RWPE2 (cell line): Measurements from ENCODE around the gene TAS2R31.

Source experiments
- ATAC-seq: fragments of 200-7000 bp; cut with Tn5 transposase; 3 replicates; pipeline ENCODE4 v1.9.1; 2021; ENCODE audit warnings: low read depth
- DNase-seq: peaks from one replicate; pipeline ENCODE4 v3.0.0-alpha.2; 2020; ENCODE audit warnings: low spot score
- H3K27ac ChIP-seq: fragments of 450-650 bp; 2 replicates; pipeline ENCODE4 v1.5.1; 2017; ENCODE audit warnings: mild to moderate bottlenecking; ENCODE audit not compliant: poor library complexity, severe bottlenecking
- H3K27me3 ChIP-seq: fragments of 250-450 bp; sonication (Bioruptor Pico); 2 replicates; pipeline ENCODE4 v1.5.1; 2021; ENCODE audit warnings: mild to moderate bottlenecking, moderate library complexity; ENCODE audit not compliant: insufficient read depth, poor library complexity, severe bottlenecking
- H3K36me3 ChIP-seq: fragments of 250-450 bp; sonication (Bioruptor Pico); 2 replicates; pipeline ENCODE4 v1.5.1; 2020; ENCODE audit warnings: low read depth, mild to moderate bottlenecking, moderate library complexity
- H3K4me1 ChIP-seq: fragments of 250-450 bp; sonication (Bioruptor Pico); 2 replicates; pipeline ENCODE4 v1.5.1; 2021; ENCODE audit warnings: mild to moderate bottlenecking, moderate library complexity; ENCODE audit not compliant: insufficient read depth, poor library complexity, severe bottlenecking
- H3K4me3 ChIP-seq: fragments of 250-450 bp; sonication (Bioruptor Pico); 2 replicates; pipeline ENCODE4 v1.5.1; 2021; ENCODE audit warnings: mild to moderate bottlenecking, moderate library complexity; ENCODE audit not compliant: severe bottlenecking
- H3K9me3 ChIP-seq: fragments of 250-450 bp; sonication (Bioruptor Pico); 2 replicates; pipeline ENCODE4 v1.5.1; 2021; ENCODE audit warnings: mild to moderate bottlenecking, moderate library complexity; ENCODE audit not compliant: severe bottlenecking
- CTCF ChIP-seq: fragments of 450-650 bp; IDR thresholded peaks from one replicate; pipeline ENCODE4 v1.5.1; 2017; ENCODE audit warnings: mild to moderate bottlenecking, moderate library complexity; ENCODE audit not compliant: poor library complexity, severe bottlenecking

The TAS2R31 gene

GRCh38 chr12:11026118-11026517, 5.1 kb downstream of the TAS2R31 start:
- Histone ChIP-seq H3K36me3 (no peaks in the 10 kb centered on the region), H3K4me3 (no peak overlapping the region), H3K4me1 (no peaks in the 10 kb centered on the region), H3K9me3 (no peaks in the 10 kb centered on the region), H3K27me3 (no peaks in the 10 kb centered on the region), H3K27ac (no peak overlapping the region)
- DNase-seq: no peak
- no peak for ATAC-seq
- no peak for TF ChIP-seq CTCF

GRCh38 chr12:11023387-11023786, 7.8 kb downstream of the TAS2R31 start:
- ATAC-seq (no peak), DNase-seq (no peak)
- no peak for TF ChIP-seq CTCF
- Histone ChIP-seq H3K4me1 (no peaks in the 10 kb centered on the region), H3K36me3 (no peaks in the 10 kb centered on the region), H3K27ac (no peak overlapping the region), H3K27me3 (no peaks in the 10 kb centered on the region), H3K4me3 (no peak overlapping the region), H3K9me3 (no peaks in the 10 kb centered on the region)

- ATAC-seq: no peak
- H3K4me1 ChIP-seq: no peaks in the 10 kb centered on the region
- TF ChIP-seq CTCF: no peak
- H3K27ac ChIP-seq: no peak within 1 kb of the TSS
- no peaks in the 10 kb centered on the region for H3K27me3 ChIP-seq
- H3K4me3 ChIP-seq: no peak within 1 kb of the TSS
- no peaks in the 10 kb centered on the region for H3K36me3 ChIP-seq
- no peaks in the 10 kb centered on the region for H3K9me3 ChIP-seq
- DNase-seq: no peak
Measured at GRCh38 chr12:11022520-11022919, 8.7 kb downstream of the TAS2R31 start, which contains the start of gene TAS2R19. TAS2R19 (minus strand) TSS chr12:11022620; CDS start chr12:11022571, 49 bp downstream.

GRCh38 chr12:11016937-11017336, 14.3 kb downstream of the TAS2R31 start:
- Histone ChIP-seq H3K9me3 (no peaks in the 10 kb centered on the region), H3K27ac (no peak overlapping the region), H3K36me3 (no peaks in the 10 kb centered on the region), H3K4me1 (no peaks in the 10 kb centered on the region), H3K27me3 (no peaks in the 10 kb centered on the region), H3K4me3 (no peak overlapping the region)
- DNase-seq: no peak
- TF ChIP-seq CTCF: no peak
- ATAC-seq: no peak

GRCh38 chr12:11015775-11016430, 15.3 kb downstream of the TAS2R31 start:
- DNase-seq: no peak
- Histone ChIP-seq H3K4me3 (no peak overlapping the region), H3K27me3 (no peaks in the 10 kb centered on the region), H3K27ac (no peak overlapping the region), H3K9me3 (no peaks in the 10 kb centered on the region), H3K36me3 (no peaks in the 10 kb centered on the region), H3K4me1 (no peaks in the 10 kb centered on the region)
- ATAC-seq: no peak
- no peak for TF ChIP-seq CTCF
